ENCODE measurements around the gene ACBD4. TPM values are rescaled to one million over a fixed set of nuclear protein-coding genes. Genes with fewer than 3 reads are reported as not detected.

ACBD4 gene
- total and polyA plus RNA-seq, 7 experiments from 2014 or later: 12.3 to 59.5 (median 19.8) TPM

DNA sequence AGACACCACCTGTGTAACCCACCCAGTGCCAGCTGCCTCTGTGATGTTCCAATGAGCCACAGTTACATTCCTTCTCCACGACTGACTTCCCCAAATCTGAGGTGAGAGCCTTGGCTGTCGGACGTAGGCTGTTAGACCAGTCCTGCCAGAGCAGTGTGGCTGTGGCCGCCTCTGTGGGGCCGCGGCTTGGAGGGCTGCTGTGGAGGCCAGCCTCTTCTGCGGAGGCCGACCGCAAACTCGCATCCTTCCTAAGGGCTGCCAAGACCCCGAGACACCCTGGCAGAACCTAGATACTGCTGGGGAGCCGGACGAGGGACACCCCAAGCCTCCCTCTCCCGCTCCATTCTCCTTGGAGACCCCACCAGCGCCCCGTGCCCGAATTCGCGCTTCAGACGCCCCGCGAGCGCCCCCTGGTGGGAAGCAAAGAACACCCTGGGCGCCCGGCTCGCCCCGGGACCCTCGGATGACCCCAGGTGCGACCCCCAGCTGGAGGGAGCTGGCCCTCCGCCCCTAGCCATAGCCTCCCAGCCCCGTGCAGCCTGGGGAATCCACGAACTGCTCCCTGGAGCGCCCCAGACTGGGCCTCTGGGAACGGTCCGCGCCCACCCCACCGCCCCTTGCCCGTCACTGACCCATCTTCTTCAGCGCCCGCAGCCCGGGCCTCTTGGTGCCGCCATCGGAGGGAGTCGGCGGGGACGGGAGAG is 3.7 kb upstream of the ACBD4 start:
- Histone ChIP-seq H3K27me3 (ENCODE audit: control insufficient read depth in 2 of 2, insufficient read depth in 2 of 2, low read length in 2 of 2) (no peaks in the 10 kb centered on the region), H3K36me3 (ENCODE audit: control insufficient read depth in 2 of 3, insufficient read depth in 3 of 3, low read length in 3 of 3) (peaks cover 0 to 7% (median 0%) of the 10 kb centered on the region in 3 experiments), H3K27ac (ENCODE audit: low read depth, low read length) (peak overlapping the region; percentile 95), H3K4me1 (ENCODE audit: control insufficient read depth in 2 of 2, insufficient read depth in 2 of 2, low read length in 2 of 2) (peaks cover 12% of the 10 kb centered on the region in 2 donors), H3K9me3 (ENCODE audit: control insufficient read depth in 2 of 3, low read length in 3 of 3) (no peaks in the 10 kb centered on the region), H3K4me3 (ENCODE audit: low read length) (peak overlapping the region; percentile 60)
- ATAC-seq (no peak), DNase-seq (peak in 8 of 9 donors; percentile 31 to 72 (median 41))
- peak overlapping the region in 5 of 9 donors; percentile 18 to 76 (median 57) for H3K27ac Mint-ChIP-seq
- no peaks in the 10 kb centered on the region for H3K9me3 Mint-ChIP-seq
- H3K4me1 Mint-ChIP-seq: peaks cover 9 to 24% (median 21%) of the 10 kb centered on the region in 7 donors
- no peaks in the 10 kb centered on the region for H3K36me3 Mint-ChIP-seq
- H3K4me3 Mint-ChIP-seq: peak overlapping the region; percentile 49 to 89 (median 68)
- ChIA-PET CTCF (interaction anchor here (0.7 to 2.3 kb wide), 4 partner anchors 17 to 302 kb away, joined by 3 to 9 read pairs (median 5); partner anchors contain the start of gene HEXIM1), POLR2A (interaction anchor here (1.1 to 13.3 kb wide), 2 partner anchors 17 to 66 kb away, joined by 5 to 232 read pairs; partner anchors contain the start of gene HEXIM1)
- intact Hi-C loops (cut with micrococcal nuclease): loop anchor here in 1 of 2 donors (5.0 kb wide), 1 partner anchor 354 kb away; no protein-coding TSS in a partner anchor
- H3K27me3 Mint-ChIP-seq: peaks cover 0 to 10% (median 0%) of the 10 kb centered on the region in 5 donors

- Histone ChIP-seq H3K4me1 (ENCODE audit: control insufficient read depth in 2 of 2, insufficient read depth in 2 of 2, low read length in 2 of 2) (peaks cover 12% of the 10 kb centered on the region in 2 donors), H3K4me3 (ENCODE audit: low read length) (peak within 1 kb of the TSS; percentile 90), H3K9me3 (ENCODE audit: control insufficient read depth in 2 of 3, low read length in 3 of 3) (no peaks in the 10 kb centered on the region), H3K27ac (ENCODE audit: low read depth, low read length) (peak within 1 kb of the TSS; percentile 95), H3K27me3 (ENCODE audit: control insufficient read depth in 2 of 2, insufficient read depth in 2 of 2, low read length in 2 of 2) (no peaks in the 10 kb centered on the region), H3K36me3 (ENCODE audit: control insufficient read depth in 2 of 3, insufficient read depth in 3 of 3, low read length in 3 of 3) (peaks cover 0 to 7% (median 0%) of the 10 kb centered on the region in 3 experiments)
- Mint-ChIP-seq H3K4me1 (peaks cover 9 to 25% (median 21%) of the 10 kb centered on the region in 7 donors), H3K4me3 (peak within 1 kb of the TSS; percentile 89 to 94 (median 91)), H3K9me3 (no peaks in the 10 kb centered on the region), H3K27me3 (peaks cover 0 to 10% (median 0%) of the 10 kb centered on the region in 5 donors), H3K36me3 (no peaks in the 10 kb centered on the region), H3K27ac (peak within 1 kb of the TSS; percentile 21 to 94 (median 90))
- intact Hi-C loops (cut with micrococcal nuclease): loop anchor here in 1 of 2 donors (5.0 kb wide), 1 partner anchor 355 kb away; no protein-coding TSS in a partner anchor
- no peak for ATAC-seq
- POLR2A ChIA-PET: interaction anchor here (0.7 to 13.3 kb wide), 2 partner anchors 16 to 51 kb away, joined by 3 to 232 read pairs; partner anchors contain the start of gene HEXIM1
- CTCF ChIA-PET: interaction anchor here (0.6 to 1.5 kb wide), 3 partner anchors 17 to 301 kb away, joined by 3 to 9 read pairs (median 3); partner anchors contain the start of gene HEXIM1
- DNase-seq: no peak
Measured at GRCh38 chr17:45132320-45132571, 3.2 kb upstream of the ACBD4 start, which contains the start of gene PLCD3. TSS of gene PLCD3 (minus strand) at chr17:45132515. CDS start at chr17:45132410, 105 bp downstream.

DNA sequence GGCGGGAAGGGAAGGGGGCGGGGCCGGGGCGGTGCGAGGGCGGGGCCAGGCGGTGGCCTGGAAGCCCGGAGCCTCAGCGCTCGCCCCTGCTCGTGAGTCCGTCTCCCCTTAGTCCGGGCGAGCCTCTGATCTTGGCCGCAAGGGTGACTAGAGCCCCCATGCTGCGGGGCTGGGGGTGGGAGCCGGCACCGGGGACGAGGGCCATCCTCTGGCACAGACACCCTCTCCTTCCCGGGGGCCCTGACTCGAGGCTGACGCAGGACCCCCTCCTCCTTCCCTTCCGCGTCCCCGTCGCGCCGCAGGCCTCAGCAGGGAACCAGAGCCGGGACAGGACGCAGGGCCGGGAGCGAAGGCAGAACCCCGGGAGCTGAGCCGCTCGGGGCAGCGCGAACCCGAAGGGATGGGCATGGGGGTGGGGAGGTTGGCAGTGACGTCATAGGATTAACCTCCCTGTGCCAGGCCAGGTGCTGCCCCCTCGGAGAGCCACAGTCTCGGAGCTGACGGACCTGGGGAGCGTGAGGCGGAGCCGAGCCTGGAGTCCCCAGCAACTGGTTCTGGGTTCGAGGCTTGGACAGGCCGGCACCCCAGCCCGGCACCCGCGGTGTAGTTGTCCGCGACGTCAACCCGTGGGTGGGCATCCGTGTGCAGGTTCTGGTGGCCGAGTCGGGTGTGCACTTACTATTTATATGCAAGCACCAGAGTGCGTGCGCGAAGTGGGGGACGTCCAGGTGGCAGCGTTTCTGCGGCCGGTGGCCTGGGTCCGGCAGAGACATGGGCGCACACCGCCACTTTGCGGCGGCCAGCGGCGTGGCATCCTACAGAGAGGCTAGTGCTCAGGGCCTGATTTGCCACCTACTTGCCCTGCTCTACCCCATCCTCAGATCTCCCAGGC is 2.7 kb upstream of the ACBD4 start:
- Histone ChIP-seq H3K27ac (ENCODE audit: low read depth, low read length) (peak overlapping the region; percentile 95), H3K27me3 (ENCODE audit: control insufficient read depth in 2 of 2, insufficient read depth in 2 of 2, low read length in 2 of 2) (no peaks in the 10 kb centered on the region), H3K9me3 (ENCODE audit: control insufficient read depth in 2 of 3, low read length in 3 of 3) (no peaks in the 10 kb centered on the region), H3K36me3 (ENCODE audit: control insufficient read depth in 2 of 3, insufficient read depth in 3 of 3, low read length in 3 of 3) (peaks cover 0 to 11% (median 0%) of the 10 kb centered on the region in 3 experiments), H3K4me3 (ENCODE audit: low read length) (peak overlapping the region; percentile 90), H3K4me1 (ENCODE audit: control insufficient read depth in 2 of 2, insufficient read depth in 2 of 2, low read length in 2 of 2) (peaks cover 12% of the 10 kb centered on the region in 2 donors)
- H3K36me3 Mint-ChIP-seq: no peaks in the 10 kb centered on the region
- CTCF ChIA-PET: interaction anchor here (0.6 to 3.8 kb wide), 8 partner anchors 8 to 301 kb away, joined by 3 to 82 read pairs (median 5); partner anchors contain the start of gene HEXIM1
- peaks cover 0 to 10% (median 0%) of the 10 kb centered on the region in 5 donors for H3K27me3 Mint-ChIP-seq
- H3K9me3 Mint-ChIP-seq: no peaks in the 10 kb centered on the region
- DNase-seq: peak; percentile 59 to 88 (median 78)
- POLR2A ChIA-PET: interaction anchor here (0.7 to 13.3 kb wide), 2 partner anchors 16 to 50 kb away, joined by 3 to 232 read pairs; partner anchors contain the start of gene HEXIM1
- H3K4me1 Mint-ChIP-seq: peaks cover 9 to 25% (median 21%) of the 10 kb centered on the region in 7 donors
- peak; percentile 65 for ATAC-seq
- H3K4me3 Mint-ChIP-seq: peak overlapping the region; percentile 89 to 94 (median 91)
- H3K27ac Mint-ChIP-seq: peak overlapping the region; percentile 21 to 94 (median 90)
- intact Hi-C loops (cut with micrococcal nuclease): loop anchor here (1.0 to 5.0 kb wide), 4 partner anchors 37 to 358 kb away; partner anchors contain the start of gene NMT1 (in 1 of the 2)

GRCh38 chr17:45135978-45136791 is 698 bp downstream of the ACBD4 start:
- peaks cover 0 to 3% (median 0%) of the 10 kb centered on the region in 5 donors for H3K36me3 Mint-ChIP-seq
- H3K9me3 Mint-ChIP-seq: no peaks in the 10 kb centered on the region
- Histone ChIP-seq H3K4me3 (ENCODE audit: low read length) (peak overlapping the region; percentile 94), H3K4me1 (ENCODE audit: control insufficient read depth in 2 of 2, insufficient read depth in 2 of 2, low read length in 2 of 2) (peaks cover 12 to 14% of the 10 kb centered on the region in 2 donors), H3K27ac (ENCODE audit: low read depth, low read length) (peak overlapping the region; percentile 76), H3K27me3 (ENCODE audit: control insufficient read depth in 2 of 2, insufficient read depth in 2 of 2, low read length in 2 of 2) (no peaks in the 10 kb centered on the region), H3K36me3 (ENCODE audit: control insufficient read depth in 2 of 3, insufficient read depth in 3 of 3, low read length in 3 of 3) (peaks cover 0 to 17% (median 0%) of the 10 kb centered on the region in 3 experiments), H3K9me3 (ENCODE audit: control insufficient read depth in 2 of 3, low read length in 3 of 3) (no peaks in the 10 kb centered on the region)
- intact Hi-C loops (cut with micrococcal nuclease): loop anchor here (1.0 to 2.0 kb wide), 9 partner anchors 11 to 249 kb away; partner anchors contain the start of genes EFTUD2 (in 1 of the 2), HEXIM1 (in 1 of the 2), HEXIM2 (in 1 of the 2) and MAP3K14 (in 1 of the 2)
- CTCF ChIA-PET: interaction anchor here (0.6 to 4.0 kb wide), 40 partner anchors 8 to 273 kb away, joined by 3 to 114 read pairs (median 4); partner anchors contain the start of genes C1QL1, HEXIM1, HEXIM2 and NMT1
- H3K27ac Mint-ChIP-seq: peak overlapping the region; percentile 75 to 92 (median 82)
- DNase-seq (no peak), ATAC-seq (no peak)
- H3K4me3 Mint-ChIP-seq: peak overlapping the region; percentile 87 to 95 (median 90)
- peaks cover 7 to 30% (median 25%) of the 10 kb centered on the region in 7 donors for H3K4me1 Mint-ChIP-seq
- peaks cover 0 to 3% (median 0%) of the 10 kb centered on the region in 5 donors for H3K27me3 Mint-ChIP-seq
- POLR2A ChIA-PET: interaction anchor here (0.6 to 13.3 kb wide), 12 partner anchors 12 to 94 kb away, joined by 3 to 232 read pairs (median 8); partner anchors contain the start of genes HEXIM1 and HEXIM2

GRCh38 chr17:45136846-45137560 is 1.5 kb downstream of the ACBD4 start:
- Mint-ChIP-seq H3K27ac (peak overlapping the region in 2 of 9 donors; percentile 22 to 45), H3K4me3 (peak overlapping the region in 7 of 10 donors; percentile 87 to 95 (median 89)), H3K9me3 (no peaks in the 10 kb centered on the region), H3K27me3 (no peaks in the 10 kb centered on the region), H3K4me1 (peaks cover 13 to 36% (median 31%) of the 10 kb centered on the region in 7 donors), H3K36me3 (peaks cover 0 to 4% (median 0%) of the 10 kb centered on the region in 5 donors)
- Histone ChIP-seq H3K9me3 (ENCODE audit: control insufficient read depth in 2 of 3, low read length in 3 of 3) (no peaks in the 10 kb centered on the region), H3K27me3 (ENCODE audit: control insufficient read depth in 2 of 2, insufficient read depth in 2 of 2, low read length in 2 of 2) (no peaks in the 10 kb centered on the region), H3K27ac (ENCODE audit: low read depth, low read length) (no peak overlapping the region), H3K4me3 (ENCODE audit: low read length) (no peak overlapping the region), H3K4me1 (ENCODE audit: control insufficient read depth in 2 of 2, insufficient read depth in 2 of 2, low read length in 2 of 2) (peaks cover 12 to 19% of the 10 kb centered on the region in 2 donors), H3K36me3 (ENCODE audit: control insufficient read depth in 2 of 3, insufficient read depth in 3 of 3, low read length in 3 of 3) (peaks cover 0 to 17% (median 0%) of the 10 kb centered on the region in 3 experiments)
- CTCF ChIA-PET: interaction anchor here (3.8 to 4.0 kb wide), 2 partner anchors 13 to 60 kb away, joined by 82 to 114 read pairs; partner anchors contain the start of gene HEXIM1
- DNase-seq (no peak), ATAC-seq (no peak)
- intact Hi-C loops (cut with micrococcal nuclease): no loop called here
- POLR2A ChIA-PET: interaction anchor here (2.1 to 13.3 kb wide), 4 partner anchors 12 to 36 kb away, joined by 10 to 232 read pairs (median 15); partner anchors contain the start of genes HEXIM1 and HEXIM2
